ENCODE data around the gene NUDCD2. TPM values are rescaled to one million over a fixed set of nuclear protein-coding genes. Genes with fewer than 3 reads are reported as not detected.

NUDCD2 gene
- total RNA-seq, 1 donor from 2014 or later, result 5.7 TPM

DNA sequence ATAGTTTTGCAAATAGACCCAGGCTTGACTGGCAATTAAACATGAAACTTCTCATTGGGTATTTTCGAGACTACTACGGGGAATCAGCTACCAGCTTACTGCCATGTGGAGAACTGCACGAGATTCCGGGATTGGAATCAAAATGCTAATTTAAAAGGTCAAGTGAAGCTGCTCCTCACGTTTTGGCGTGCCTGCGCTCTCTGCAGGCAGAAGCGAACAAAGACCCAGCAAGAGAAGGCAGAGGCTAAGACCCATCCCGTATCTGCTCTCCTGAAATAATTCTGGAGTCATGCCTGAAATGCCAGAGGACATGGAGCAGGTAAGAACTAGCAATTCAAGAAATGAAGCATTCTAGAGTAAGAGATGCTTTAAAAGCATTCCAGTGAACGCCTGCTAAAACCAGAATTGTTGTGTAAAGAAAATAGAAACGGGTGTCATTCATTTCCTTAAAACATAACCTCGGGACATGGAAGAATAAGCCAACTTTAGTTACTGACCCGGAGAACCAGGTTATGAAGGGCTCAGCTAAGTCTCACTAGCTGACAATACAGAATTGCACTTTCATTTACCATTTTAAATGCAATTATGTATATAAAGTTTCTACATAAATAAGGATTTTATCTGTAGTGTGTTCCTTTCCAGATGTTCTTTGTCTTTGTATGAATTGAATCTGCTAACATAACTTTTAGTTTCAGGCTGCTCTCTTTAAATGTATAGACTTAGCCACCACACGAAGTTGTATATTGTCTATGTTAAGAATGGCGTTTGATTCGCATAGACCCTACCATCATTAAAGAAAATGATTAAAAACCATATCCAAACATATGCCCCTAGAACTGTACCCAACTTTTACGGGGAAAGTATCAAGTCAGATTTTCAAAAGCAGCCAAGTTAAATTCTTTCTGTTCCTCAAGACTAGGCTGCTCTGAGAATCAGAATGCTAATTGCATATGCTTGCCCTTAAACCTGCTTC is 43.5 kb upstream of the NUDCD2 start:
- peaks cover 10 to 33% (median 10%) of the 10 kb centered on the region in 3 donors for H3K4me1 ChIP-seq (ENCODE audit: control insufficient read depth in 3 of 3, insufficient read depth in 3 of 3, low read length in 3 of 3)

DNA sequence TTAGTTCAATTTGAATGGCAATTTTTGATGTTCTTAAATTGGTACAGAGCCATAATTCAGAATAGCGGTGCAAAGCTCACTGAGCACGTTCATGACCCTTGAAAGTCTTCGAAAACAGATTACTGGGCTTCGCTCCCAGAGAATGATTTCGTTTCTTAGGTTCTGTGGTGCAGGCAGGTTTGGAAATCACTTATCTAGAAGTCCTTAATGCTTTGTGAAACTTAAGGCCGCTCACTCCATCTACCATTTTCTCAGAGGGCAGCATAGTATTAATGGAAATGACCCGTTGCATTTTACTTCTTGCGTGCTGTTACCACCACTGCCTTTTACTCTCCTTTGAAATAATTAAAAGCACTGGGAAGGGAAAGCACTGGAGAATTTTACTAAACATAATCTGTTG is 42.6 kb upstream of the NUDCD2 start:
- Histone ChIP-seq H3K9ac (ENCODE audit: low read depth in 1 of 3, low read length in 3 of 3) (peak overlapping the region in 1 of 3 donors; percentile 93), H3K27me3 (ENCODE audit: control insufficient read depth in 3 of 3, insufficient read depth in 3 of 3, low read length in 3 of 3) (no peaks in the 10 kb centered on the region), H3K4me3 (ENCODE audit: low read length in 3 of 3) (peak overlapping the region; percentile 75 to 98 (median 94)), H3K27ac (ENCODE audit: low read depth, low read length) (peak overlapping the region; percentile 89), H3K4me1 (ENCODE audit: control insufficient read depth in 3 of 3, insufficient read depth in 3 of 3, low read length in 3 of 3) (peaks cover 3 to 25% (median 8%) of the 10 kb centered on the region in 3 donors), H3K36me3 (ENCODE audit: control insufficient read depth in 3 of 3, insufficient read depth in 3 of 3, low read length in 3 of 3) (no peaks in the 10 kb centered on the region), H3K9me3 (ENCODE audit: control insufficient read depth in 3 of 3, low read length in 3 of 3) (no peaks in the 10 kb centered on the region)

More for the DNA sequence above, 43.5 kb upstream of the NUDCD2 start:
- no peaks in the 10 kb centered on the region for H3K27me3 ChIP-seq (ENCODE audit: control insufficient read depth in 3 of 3, insufficient read depth in 3 of 3, low read length in 3 of 3)
- peak overlapping the region; percentile 75 to 98 (median 94) for H3K4me3 ChIP-seq (ENCODE audit: low read length in 3 of 3)
- peak overlapping the region; percentile 84 to 93 (median 85) for H3K9ac ChIP-seq (ENCODE audit: low read depth in 1 of 3, low read length in 3 of 3)
- no peaks in the 10 kb centered on the region for H3K36me3 ChIP-seq (ENCODE audit: control insufficient read depth in 3 of 3, insufficient read depth in 3 of 3, low read length in 3 of 3)
- no peaks in the 10 kb centered on the region for H3K9me3 ChIP-seq (ENCODE audit: control insufficient read depth in 3 of 3, low read length in 3 of 3)
- H3K27ac ChIP-seq (ENCODE audit: low read depth, low read length), result peak overlapping the region; percentile 89

DNA sequence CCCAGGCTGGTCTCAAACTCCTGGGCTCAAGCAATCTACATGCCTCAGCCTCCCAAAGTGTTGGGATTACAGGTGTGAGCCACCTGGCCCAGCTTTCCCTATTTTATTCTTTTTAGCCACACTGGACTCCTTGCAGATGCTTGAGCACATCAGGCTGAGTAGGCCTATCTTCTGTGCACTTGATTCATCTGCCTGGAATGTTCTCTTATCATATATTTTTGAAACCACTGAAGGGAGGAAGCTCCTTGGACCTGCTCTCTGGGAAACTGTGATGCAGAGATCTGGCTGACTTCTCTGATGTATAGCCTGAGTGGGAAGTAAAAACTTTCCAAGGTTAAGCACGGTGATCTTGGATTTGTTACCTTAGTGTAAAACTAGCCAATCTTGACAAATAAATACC is 39.0 kb upstream of the NUDCD2 start:
- H3K27ac ChIP-seq (ENCODE audit: low read depth, low read length), result no peak overlapping the region
- no peaks in the 10 kb centered on the region for H3K27me3 ChIP-seq (ENCODE audit: control insufficient read depth in 3 of 3, insufficient read depth in 3 of 3, low read length in 3 of 3)
- H3K4me3 ChIP-seq (ENCODE audit: low read length in 3 of 3), result no peak overlapping the region
- H3K4me1 ChIP-seq (ENCODE audit: control insufficient read depth in 3 of 3, insufficient read depth in 3 of 3, low read length in 3 of 3), result peaks cover 0 to 6% (median 4%) of the 10 kb centered on the region in 3 donors
- no peaks in the 10 kb centered on the region for H3K9me3 ChIP-seq (ENCODE audit: control insufficient read depth in 3 of 3, low read length in 3 of 3)
- no peaks in the 10 kb centered on the region for H3K36me3 ChIP-seq (ENCODE audit: control insufficient read depth in 3 of 3, insufficient read depth in 3 of 3, low read length in 3 of 3)
- H3K9ac ChIP-seq (ENCODE audit: low read depth in 1 of 3, low read length in 3 of 3), result no peak overlapping the region

DNA sequence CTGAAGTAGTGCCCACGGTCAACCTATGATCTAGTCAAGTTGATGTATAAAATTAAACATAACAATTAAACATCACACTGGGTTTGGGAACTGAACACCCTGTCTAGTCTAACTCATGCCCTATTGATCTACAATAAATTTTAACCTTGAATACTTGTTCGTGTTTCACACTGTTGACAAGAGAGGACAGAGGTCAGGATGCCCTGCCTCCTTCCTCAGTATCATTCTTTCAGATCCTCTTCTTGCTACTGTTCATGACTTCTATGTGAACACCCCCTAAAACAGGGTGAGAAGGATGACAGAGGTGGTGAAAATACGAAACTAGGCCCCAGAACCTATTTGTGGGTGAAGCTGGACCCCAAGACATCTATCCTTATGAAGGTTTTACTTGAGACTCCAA is 37.4 kb upstream of the NUDCD2 start:
- Histone ChIP-seq H3K36me3 (ENCODE audit: control insufficient read depth in 3 of 3, insufficient read depth in 3 of 3, low read length in 3 of 3) (no peaks in the 10 kb centered on the region), H3K9me3 (ENCODE audit: control insufficient read depth in 3 of 3, low read length in 3 of 3) (no peaks in the 10 kb centered on the region), H3K4me1 (ENCODE audit: control insufficient read depth in 3 of 3, insufficient read depth in 3 of 3, low read length in 3 of 3) (no peaks in the 10 kb centered on the region), H3K9ac (ENCODE audit: low read depth in 1 of 3, low read length in 3 of 3) (no peak overlapping the region), H3K4me3 (ENCODE audit: low read length in 3 of 3) (no peak overlapping the region), H3K27me3 (ENCODE audit: control insufficient read depth in 3 of 3, insufficient read depth in 3 of 3, low read length in 3 of 3) (no peaks in the 10 kb centered on the region), H3K27ac (ENCODE audit: low read depth, low read length) (no peak overlapping the region)

DNA sequence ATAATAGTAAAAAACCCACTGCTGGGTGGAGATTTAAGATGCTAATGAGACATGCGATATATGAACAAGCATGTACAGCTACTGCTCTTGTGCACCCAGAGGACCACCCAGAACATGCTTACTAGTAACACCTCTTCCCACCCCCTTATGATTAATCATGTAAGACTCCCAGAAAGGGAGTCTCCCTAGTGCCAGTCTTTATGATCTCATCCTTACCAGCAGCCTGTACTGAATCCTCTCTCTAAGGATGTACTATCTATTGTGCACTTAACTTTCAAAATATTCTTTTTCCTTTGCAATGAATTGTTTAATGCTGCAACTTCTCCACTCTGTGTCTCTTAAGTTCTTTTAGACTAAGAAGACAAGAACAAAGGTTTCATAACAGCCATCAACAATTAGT is 36.4 kb upstream of the NUDCD2 start:
- Histone ChIP-seq H3K27me3 (ENCODE audit: control insufficient read depth in 3 of 3, insufficient read depth in 3 of 3, low read length in 3 of 3) (no peaks in the 10 kb centered on the region), H3K27ac (ENCODE audit: low read depth, low read length) (no peak overlapping the region), H3K4me1 (ENCODE audit: control insufficient read depth in 3 of 3, insufficient read depth in 3 of 3, low read length in 3 of 3) (no peaks in the 10 kb centered on the region), H3K36me3 (ENCODE audit: control insufficient read depth in 3 of 3, insufficient read depth in 3 of 3, low read length in 3 of 3) (no peaks in the 10 kb centered on the region), H3K9ac (ENCODE audit: low read depth in 1 of 3, low read length in 3 of 3) (no peak overlapping the region), H3K9me3 (ENCODE audit: control insufficient read depth in 3 of 3, low read length in 3 of 3) (no peaks in the 10 kb centered on the region), H3K4me3 (ENCODE audit: low read length in 3 of 3) (no peak overlapping the region)

DNA sequence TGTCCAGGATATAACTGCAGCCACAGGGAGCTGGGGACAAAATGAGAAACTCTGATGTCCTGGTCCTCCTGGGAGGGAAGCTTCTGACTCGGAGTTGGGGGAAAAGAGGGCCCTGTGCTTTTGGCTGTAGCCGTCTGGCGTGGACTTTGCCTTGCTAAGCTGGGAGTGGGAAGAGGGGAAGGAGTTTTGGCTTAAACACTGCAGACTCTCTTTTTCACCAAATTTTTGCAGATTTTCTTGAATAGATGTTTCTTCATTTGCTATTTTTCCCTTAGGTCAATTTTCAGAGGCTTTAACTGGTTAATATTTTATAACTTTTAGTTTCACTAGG is 29.8 kb upstream of the NUDCD2 start:
- H3K36me3 ChIP-seq (ENCODE audit: control insufficient read depth in 3 of 3, insufficient read depth in 3 of 3, low read length in 3 of 3), result no peaks in the 10 kb centered on the region
- H3K9ac ChIP-seq (ENCODE audit: low read depth in 1 of 3, low read length in 3 of 3), result no peak overlapping the region
- H3K4me1 ChIP-seq (ENCODE audit: control insufficient read depth in 3 of 3, insufficient read depth in 3 of 3, low read length in 3 of 3), result no peaks in the 10 kb centered on the region
- no peaks in the 10 kb centered on the region for H3K9me3 ChIP-seq (ENCODE audit: control insufficient read depth in 3 of 3, low read length in 3 of 3)
- no peak overlapping the region for H3K27ac ChIP-seq (ENCODE audit: low read depth, low read length)
- H3K27me3 ChIP-seq (ENCODE audit: control insufficient read depth in 3 of 3, insufficient read depth in 3 of 3, low read length in 3 of 3), result no peaks in the 10 kb centered on the region
- H3K4me3 ChIP-seq (ENCODE audit: low read length in 3 of 3), result no peak overlapping the region

DNA sequence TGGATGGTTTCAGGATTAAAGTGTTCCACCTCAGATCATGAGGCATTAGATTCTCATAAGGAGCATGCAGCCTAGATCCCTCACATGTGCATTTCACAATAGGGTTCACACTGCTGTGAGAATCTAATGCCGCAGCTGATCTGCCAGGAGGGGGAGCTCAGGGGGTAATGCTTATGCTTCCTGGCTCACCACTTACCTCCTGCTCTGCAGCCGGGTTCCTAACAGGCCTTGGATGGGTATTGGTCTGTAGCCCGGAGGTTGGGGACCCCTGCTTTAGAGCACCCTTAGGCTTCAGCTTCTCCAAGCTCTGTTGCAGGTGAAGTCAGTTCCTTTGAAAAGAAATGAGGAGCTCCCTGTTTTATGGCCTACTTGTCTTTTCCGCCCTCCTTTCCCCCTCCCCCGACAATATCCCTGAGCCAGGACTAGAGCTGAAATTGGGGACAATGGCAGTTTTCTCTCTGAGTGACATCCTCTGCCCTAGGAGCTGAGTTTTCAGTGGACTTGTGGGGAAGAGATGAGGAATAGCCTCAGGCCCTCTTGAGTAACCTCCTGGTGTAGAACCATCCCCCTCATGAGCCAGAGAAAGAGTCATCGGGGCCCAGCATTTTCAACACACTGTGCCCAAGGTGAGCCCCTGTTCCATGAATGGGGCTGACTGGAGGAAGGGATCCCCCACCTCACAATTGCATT is 29.3 kb upstream of the NUDCD2 start:
- Histone ChIP-seq H3K4me3 (ENCODE audit: low read length in 3 of 3) (no peak overlapping the region), H3K27me3 (ENCODE audit: control insufficient read depth in 3 of 3, insufficient read depth in 3 of 3, low read length in 3 of 3) (no peaks in the 10 kb centered on the region), H3K4me1 (ENCODE audit: control insufficient read depth in 3 of 3, insufficient read depth in 3 of 3, low read length in 3 of 3) (no peaks in the 10 kb centered on the region), H3K36me3 (ENCODE audit: control insufficient read depth in 3 of 3, insufficient read depth in 3 of 3, low read length in 3 of 3) (no peaks in the 10 kb centered on the region), H3K9ac (ENCODE audit: low read depth in 1 of 3, low read length in 3 of 3) (no peak overlapping the region), H3K9me3 (ENCODE audit: control insufficient read depth in 3 of 3, low read length in 3 of 3) (no peaks in the 10 kb centered on the region), H3K27ac (ENCODE audit: low read depth, low read length) (no peak overlapping the region)

DNA sequence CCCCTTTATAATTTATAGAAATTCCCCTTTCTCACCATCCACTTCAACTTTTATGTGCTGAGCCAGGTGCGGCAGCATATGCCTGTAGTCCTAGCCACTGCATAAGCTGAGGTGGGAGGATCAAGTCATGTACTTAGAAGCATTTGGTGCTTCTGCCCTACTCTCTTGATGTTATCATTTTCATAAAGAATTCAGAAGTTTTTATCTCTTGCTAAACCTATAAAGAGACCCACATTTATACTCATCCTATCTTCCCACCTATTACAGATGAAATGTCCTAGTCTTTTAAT is 19.0 kb upstream of the NUDCD2 start:
- Histone ChIP-seq H3K9me3 (ENCODE audit: control insufficient read depth in 3 of 3, low read length in 3 of 3) (no peaks in the 10 kb centered on the region), H3K4me3 (ENCODE audit: low read length in 3 of 3) (no peak overlapping the region), H3K27me3 (ENCODE audit: control insufficient read depth in 3 of 3, insufficient read depth in 3 of 3, low read length in 3 of 3) (no peaks in the 10 kb centered on the region), H3K36me3 (ENCODE audit: control insufficient read depth in 3 of 3, insufficient read depth in 3 of 3, low read length in 3 of 3) (no peaks in the 10 kb centered on the region), H3K4me1 (ENCODE audit: control insufficient read depth in 3 of 3, insufficient read depth in 3 of 3, low read length in 3 of 3) (no peaks in the 10 kb centered on the region), H3K27ac (ENCODE audit: low read depth, low read length) (no peak overlapping the region), H3K9ac (ENCODE audit: low read depth in 1 of 3, low read length in 3 of 3) (no peak overlapping the region)

DNA sequence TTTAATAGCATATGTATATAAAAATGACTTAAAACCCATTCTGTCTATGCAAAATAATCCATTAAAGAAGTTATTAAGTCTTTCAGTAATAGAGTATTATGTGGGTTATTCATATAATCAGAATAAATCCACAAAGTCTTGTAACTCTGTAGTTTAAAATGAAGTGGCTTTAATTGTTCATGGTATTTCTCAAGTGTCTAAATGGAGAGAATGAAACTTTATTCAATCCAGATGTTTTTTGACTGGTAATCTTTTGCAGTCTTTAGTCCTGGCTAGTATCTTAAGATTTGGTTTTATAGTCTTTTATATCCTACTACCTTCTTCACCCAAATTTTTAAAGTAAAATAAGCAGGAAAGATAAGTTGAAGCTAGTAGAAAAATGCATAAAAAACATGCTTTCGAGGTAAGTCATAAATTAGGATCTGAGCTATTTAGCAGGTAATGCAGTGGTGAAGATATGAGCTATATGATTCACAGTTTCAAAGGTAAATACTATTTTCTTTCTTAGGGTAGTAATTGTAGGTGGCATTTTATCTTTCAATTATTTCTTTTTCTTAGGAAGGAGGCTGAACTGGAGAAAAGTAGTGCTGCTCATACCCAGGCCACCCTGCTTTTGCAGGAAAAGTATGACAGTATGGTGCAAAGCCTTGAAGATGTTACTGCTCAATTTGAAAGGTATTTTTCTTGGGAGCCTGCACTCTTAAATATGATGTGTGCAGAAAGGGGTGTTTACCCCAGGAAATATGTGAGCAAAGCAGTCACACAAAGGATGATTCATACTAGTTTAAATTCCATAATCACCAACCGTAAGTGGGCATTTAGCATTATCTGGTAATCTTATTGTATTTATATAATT is 18.5 kb upstream of the NUDCD2 start:
- H3K36me3 ChIP-seq (ENCODE audit: control insufficient read depth in 3 of 3, insufficient read depth in 3 of 3, low read length in 3 of 3), result no peaks in the 10 kb centered on the region
- no peak overlapping the region for H3K4me3 ChIP-seq (ENCODE audit: low read length in 3 of 3)
- no peaks in the 10 kb centered on the region for H3K27me3 ChIP-seq (ENCODE audit: control insufficient read depth in 3 of 3, insufficient read depth in 3 of 3, low read length in 3 of 3)
- H3K27ac ChIP-seq (ENCODE audit: low read depth, low read length), result no peak overlapping the region
- H3K9ac ChIP-seq (ENCODE audit: low read depth in 1 of 3, low read length in 3 of 3), result no peak overlapping the region
- no peaks in the 10 kb centered on the region for H3K4me1 ChIP-seq (ENCODE audit: control insufficient read depth in 3 of 3, insufficient read depth in 3 of 3, low read length in 3 of 3)
- no peaks in the 10 kb centered on the region for H3K9me3 ChIP-seq (ENCODE audit: control insufficient read depth in 3 of 3, low read length in 3 of 3)
